Measurements from ENCODE around the gene KRTAP9-2.
"Not testable (repeated sequence)": the region's sequence is repeated elsewhere in the genome, so short reads cannot be mapped to it uniquely, and the experiment has no call there.

KRTAP9-2 gene

DNA sequence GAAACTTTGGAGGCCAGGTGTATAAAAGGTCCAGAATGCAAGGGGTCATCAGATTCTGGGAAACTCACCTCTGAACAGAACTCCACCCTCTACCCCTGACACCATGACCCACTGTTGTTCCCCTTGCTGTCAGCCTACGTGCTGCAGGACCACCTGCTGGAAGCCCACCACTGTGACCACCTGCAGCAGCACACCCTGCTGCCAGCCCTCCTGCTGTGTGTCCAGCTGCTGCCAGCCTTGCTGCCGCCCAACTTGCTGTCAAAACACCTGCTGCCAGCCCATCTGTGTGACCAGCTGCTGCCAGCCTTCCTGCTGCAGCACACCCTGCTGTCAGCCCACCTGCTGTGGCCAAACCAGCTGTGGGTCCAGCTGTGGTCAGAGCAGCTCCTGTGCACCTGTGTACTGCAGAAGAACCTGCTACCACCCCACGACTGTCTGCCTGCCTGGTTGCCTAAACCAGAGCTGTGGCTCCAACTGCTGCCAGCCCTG, 11.5 kb downstream of the KRTAP9-2 start, which contains the start of gene KRTAP9-8:
TSS of gene KRTAP9-8 (plus strand) at position 51 of the 489 bp plus-strand sequence. CDS start at position 104, 53 bp downstream.
- FAIRE-seq: not testable (repeated sequence)

DNA sequence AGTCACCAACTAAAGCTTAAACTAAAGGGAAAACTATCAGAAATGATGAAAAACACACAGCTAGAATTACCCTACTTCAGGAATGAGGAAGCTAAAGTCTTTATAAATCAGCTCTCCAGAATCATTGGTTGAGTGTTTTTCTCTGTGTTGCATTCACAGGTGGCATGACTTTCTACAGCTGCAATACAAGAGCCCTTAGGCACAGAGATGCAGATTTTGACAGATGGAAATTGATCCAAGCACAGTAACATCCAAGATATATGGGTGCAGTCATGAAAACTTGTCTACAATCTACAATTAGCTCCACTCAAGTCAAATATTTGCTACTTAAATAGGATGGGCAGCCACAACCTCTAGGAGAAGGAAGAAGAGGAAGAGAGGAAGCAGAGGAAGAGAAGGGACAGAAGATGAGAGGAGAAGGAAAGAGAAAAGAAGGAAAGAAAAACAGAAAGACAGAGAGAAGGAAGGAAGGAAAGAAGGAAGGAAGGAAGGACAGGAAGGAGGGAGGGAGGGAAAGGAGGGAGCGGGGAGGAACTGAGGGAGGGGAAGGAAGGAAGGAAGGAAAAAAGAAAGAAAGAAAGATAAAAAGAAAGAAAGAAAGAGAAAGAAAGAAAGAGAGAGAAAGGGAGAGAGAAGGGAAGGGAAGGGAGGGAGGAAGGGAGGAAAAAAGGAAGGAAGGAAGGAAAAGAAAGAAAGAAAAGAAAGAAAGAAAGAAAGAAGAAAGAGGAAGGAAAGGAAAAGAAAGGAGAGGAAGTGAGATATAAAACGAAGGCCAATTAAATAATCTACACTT, 20.7 kb downstream of the KRTAP9-2 start:
- not testable (repeated sequence) for FAIRE-seq

DNA sequence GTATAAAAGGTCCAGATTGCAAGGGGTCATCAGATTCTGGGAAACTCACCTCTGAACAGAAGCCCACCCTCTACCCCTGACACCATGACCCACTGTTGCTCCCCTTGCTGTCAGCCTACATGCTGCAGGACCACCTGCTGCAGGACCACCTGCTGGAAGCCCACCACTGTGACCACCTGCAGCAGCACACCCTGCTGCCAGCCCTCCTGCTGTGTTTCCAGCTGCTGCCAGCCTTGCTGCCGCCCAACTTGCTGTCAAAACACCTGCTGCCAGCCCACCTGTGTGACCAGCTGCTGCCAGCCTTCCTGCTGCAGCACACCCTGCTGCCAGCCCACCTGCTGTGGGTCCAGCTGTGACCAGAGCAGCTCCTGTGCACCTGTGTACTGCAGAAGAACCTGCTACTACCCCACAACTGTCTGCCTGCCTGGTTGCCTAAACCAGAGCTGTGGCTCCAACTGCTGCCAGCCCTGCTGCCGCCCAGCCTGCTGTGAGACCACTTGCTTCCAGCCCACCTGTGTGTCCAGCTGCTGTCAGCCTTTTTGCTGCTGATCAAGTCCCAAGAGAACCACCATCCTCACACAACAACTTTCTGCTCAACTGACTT, 23.3 kb downstream of the KRTAP9-2 start, which contains the start of gene KRTAP9-4:
TSS of gene KRTAP9-4 (plus strand) at position 51 of the 604 bp plus-strand sequence. CDS start at position 85, 34 bp downstream.
- not testable (repeated sequence) for FAIRE-seq

DNA sequence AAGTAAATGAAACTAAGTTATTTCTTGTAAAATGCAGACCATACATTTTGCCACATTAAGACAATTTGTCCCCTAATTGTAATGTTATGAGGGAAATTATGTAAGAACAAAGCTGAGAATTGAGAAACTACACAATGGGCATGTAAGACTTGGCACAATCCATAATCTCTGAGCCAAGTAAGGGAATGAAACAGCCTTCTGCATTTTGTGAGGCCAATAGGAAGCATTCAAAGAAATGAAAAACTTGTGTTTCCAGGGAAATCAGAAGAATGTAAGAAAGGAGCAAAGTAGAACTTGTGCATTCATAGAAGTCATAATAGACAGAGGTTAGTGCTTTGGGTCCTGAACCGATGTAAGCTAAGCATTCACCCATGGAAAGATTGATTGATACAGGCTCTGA, 24.8 kb downstream of the KRTAP9-2 start:
- FAIRE-seq: no peak

DNA sequence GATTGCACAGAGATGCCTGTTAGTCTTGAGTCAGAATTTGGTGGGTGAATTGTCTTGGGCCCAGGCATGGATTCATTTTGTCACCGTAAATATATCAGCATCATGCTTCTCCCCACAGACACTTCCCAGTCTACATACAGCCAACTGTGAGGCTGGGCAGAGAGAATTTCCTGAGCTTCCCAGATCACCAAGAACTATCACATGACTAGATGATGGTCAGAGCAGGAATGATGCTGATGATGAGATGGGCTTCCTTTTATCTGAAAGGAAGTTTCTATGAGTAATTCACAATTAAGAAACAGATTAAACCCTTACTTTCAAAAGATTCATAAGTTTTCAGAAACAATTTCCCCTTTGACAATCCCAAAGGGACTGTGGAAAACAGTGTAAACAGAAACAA, 28.4 kb downstream of the KRTAP9-2 start:
- FAIRE-seq: no peak

DNA sequence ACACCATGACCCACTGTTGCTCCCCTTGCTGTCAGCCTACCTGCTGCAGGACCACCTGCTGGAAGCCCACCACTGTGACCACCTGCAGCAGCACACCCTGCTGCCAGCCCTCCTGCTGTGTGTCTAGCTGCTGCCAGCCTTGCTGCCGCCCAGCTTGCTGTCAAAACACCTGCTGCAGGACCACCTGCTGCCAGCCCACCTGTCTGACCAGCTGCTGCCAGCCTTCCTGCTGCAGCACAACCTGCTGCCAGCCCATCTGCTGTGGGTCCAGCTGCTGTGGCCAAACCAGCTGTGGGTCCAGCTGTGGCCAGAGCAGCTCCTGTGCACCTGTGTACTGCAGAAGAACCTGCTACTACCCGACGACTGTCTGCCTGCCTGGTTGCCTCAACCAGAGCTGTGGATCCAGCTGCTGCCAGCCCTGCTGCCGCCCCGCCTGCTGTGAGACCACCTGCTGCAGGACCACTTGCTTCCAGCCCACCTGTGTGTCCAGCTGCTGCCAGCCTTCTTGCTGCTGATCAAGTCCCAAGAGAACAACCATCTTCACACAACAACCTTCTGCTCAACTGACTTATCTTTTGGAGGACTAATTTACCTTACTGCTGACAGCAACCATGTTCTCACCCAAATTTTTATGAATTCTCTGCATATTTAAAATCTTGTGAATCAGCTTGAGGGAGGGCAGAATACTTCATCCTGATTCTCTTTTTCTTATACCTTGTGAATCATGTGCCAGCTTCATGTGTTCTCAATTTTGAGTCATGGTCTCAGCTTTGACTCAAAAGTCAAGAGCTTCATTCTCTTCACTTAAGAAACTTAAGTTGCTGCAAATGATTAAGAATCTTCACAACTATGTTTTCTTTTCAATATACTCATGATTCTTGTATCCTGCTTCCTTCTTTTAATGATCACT, 29.2 kb downstream of the KRTAP9-2 start, which contains the start of gene KRTAP9-9:
TSS of gene KRTAP9-9 (plus strand) at position 4 of the 910 bp plus-strand sequence.
- not testable (repeated sequence) for FAIRE-seq

DNA sequence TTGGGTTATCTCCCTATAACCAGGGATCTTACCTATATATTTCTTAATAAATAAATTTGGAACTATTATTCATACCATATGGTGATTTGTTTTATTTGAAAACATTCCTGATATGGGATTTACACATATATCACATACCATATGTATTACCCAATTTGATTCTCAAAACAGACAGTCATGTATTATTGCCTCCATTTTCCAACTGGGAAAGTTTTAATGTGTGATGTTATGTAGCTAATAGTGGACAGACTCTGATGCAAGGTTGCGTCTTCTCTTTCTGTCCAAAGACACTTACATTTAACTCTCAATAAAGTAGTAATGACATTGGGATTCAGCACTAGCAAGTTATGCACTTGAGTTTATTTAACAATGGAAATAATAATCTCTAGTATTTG, 29.8 kb downstream of the KRTAP9-2 start:
- FAIRE-seq: no peak

DNA sequence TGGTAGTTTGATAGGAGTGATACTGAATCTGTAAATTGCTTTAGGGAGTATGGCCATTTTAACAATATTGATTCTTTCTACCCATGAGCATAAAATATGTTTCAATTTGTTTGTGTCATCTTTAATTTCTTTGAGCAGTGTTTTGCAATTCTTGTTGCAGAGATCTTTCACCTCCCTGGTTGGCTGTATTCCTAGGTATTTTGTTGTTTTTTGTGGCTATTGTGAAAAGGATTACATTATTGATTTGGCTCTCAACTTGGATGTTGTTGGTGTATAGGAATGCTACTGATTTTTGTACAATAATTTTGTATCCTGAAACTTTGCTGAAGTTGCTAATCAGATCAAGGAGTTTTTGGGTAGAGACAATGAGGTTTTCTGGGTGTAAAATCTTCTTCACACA, 32.0 kb downstream of the KRTAP9-2 start:
- FAIRE-seq: no peak

DNA sequence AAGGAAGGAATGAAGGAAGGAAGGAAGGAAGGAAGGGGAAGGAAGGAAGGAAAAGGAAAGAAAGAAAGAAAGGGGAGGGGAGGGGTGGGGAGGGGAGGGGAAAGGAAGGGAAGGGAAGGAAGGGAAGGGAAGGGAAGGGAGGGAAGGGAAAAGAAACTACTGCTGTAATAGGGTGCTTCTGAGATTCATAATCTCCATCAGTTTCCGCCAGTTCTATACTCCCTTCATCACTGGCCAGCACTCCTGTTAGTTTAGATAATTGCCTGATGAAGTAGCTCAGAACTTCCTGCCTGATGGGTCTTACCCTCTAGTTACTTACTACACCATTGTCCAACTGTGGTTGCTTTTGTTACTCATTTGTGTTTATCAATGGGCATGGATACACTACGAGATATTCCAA, 36.8 kb downstream of the KRTAP9-2 start:
- no peak for FAIRE-seq

DNA sequence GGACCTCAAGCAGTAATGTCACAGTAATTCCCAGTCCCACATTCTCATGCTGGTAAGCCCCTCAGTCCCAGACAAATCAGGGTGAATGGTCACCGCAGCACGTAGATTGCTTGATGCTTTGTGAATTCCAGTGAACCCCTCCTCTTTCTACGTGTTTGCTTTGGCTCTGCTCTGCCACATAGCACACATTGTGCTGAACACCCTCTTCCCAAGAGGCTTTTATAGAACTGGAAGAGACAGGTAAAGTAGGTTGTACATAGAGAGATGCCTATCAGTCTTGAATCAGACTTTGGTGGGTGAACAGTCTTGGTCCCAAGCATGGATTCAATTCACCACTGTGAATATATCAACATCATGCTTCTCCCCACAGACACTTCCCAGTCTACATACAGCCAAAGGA, 38.2 kb downstream of the KRTAP9-2 start:
- no peak for FAIRE-seq

DNA sequence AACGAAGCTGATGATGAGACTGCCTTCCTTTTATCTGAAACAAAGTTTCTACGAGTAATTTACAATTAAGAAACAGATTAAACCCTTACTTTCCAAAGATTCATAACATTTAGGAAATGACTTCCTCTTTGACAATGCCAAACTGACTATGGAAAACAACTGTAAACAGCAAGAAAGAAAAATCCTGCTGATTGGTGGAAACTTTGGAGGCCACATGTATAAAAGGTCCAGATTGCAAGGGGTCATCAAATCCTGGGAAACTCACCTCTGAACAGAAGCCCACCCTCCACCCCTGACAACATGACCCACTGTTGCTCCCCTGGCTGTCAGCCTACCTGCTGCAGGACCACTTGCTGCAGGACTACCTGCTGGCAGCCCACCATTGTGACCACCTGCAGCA, 38.6 kb downstream of the KRTAP9-2 start, which contains the start of gene KRTAP9-6:
TSS of gene KRTAP9-6 (plus strand) at position 301 of the 400 bp plus-strand sequence. CDS start at position 301, 0 bp downstream.
- FAIRE-seq: no peak

DNA sequence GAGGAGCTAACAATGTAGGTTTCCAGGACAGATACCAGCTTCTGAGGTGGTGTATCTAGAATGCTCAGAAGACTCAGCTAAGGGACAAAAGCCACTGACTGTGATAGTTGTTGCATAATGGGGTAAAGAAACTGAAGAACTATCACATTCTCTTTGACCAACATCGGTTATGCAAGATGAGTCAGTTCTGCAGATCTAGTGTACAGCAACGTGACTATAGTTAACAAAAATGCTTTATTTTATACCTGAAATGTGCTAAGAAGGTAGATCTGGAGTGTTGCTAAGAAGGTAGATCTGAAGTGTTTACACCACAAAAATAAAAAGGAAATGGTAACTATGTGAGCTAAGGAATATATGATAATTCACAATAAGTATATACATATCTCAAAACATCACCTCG, 41.3 kb downstream of the KRTAP9-2 start:
- no peak for FAIRE-seq

DNA sequence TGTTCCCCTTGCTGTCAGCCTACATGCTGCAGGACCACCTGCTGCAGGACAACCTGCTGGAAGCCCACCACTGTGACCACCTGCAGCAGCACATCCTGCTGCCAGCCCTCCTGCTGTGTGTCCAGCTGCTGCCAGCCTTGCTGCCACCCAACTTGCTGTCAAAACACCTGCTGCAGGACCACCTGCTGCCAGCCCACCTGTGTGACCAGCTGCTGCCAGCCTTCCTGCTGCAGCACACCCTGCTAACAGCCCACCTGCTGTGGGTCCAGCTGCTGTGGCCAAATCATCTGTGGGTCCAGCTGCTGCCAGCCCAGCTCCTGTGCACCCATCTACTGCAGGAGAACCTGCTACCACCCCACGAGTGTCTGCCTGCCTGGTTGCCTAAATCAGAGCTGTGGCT, 44.9 kb downstream of the KRTAP9-2 start:
- not testable (repeated sequence) for FAIRE-seq

DNA sequence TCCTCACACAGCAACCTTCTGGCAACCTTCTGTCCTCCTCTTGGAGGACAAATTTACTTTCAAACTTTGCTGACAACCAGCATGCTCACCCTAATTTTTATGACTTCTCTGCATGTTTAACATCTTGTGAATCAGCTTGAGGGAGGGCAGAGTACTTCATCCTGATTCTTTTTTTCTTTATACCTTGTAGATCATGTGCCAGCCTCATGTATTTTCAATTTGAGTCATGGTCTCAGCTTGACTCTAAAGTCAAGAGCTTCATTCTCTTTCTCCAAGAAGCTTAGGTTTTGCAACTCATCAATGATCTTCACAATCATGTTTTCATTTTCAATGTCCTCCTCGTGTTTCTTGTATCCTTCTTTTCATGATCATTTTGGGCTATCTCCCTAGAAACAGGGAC, 45.4 kb downstream of the KRTAP9-2 start:
- no peak for FAIRE-seq

DNA sequence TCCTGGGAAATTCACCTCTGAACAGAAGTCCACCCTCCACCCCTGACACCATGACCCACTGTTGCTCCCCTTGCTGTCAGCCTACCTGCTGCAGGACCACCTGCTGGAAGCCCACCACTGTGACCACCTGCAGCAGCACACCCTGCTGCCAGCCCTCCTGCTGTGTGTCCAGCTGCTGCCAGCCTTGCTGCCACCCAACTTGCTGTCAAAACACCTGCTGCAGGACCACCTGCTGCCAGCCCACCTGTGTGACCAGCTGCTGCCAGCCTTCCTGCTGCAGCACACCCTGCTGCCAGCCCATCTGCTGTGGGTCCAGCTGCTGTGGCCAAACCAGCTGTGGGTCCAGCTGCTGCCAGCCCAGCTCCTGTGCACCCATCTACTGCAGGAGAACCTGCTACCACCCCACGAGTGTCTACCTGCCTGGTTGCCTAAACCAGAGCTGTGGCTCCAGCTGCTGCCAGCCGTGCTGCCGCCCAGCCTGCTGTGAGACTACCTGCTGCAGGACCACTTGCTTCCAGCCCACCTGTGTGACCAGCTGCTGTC, 49.3 kb downstream of the KRTAP9-2 start, which contains the start of gene KRTAP9-7:
TSS of gene KRTAP9-7 (plus strand) at position 51 of the 543 bp plus-strand sequence. CDS start at position 51, 0 bp downstream.
- not testable (repeated sequence) for FAIRE-seq

Data from colon (tissue), 2 donors.